NCI-H128 (cell line): Measurements from ENCODE around the gene ADGRL2.

ENCODE experiments used
- DNase-seq: peaks from one replicate; lab custom pipeline; 2025; ENCODE audit not compliant: unreplicated experiment; lab: John Stamatoyannopoulos, UW

Gene ADGRL2

GRCh38 chr1:81899214-81899821 is 98.6 kb downstream of the ADGRL2 start:
- DNase-seq, result no peak

GRCh38 chr1:81907575-81907974 is 106.8 kb downstream of the ADGRL2 start:
- DNase-seq, result no peak

GRCh38 chr1:81912383-81912782 is 111.6 kb downstream of the ADGRL2 start:
- no peak for DNase-seq

- no peak for DNase-seq
Measured at GRCh38 chr1:81915937-81916336, 115.2 kb downstream of the ADGRL2 start.

GRCh38 chr1:81920245-81920740 is 119.6 kb downstream of the ADGRL2 start:
- no peak for DNase-seq

- no peak for DNase-seq
Measured at GRCh38 chr1:81920886-81921285, 120.2 kb downstream of the ADGRL2 start.

- peak; percentile 23 for DNase-seq
Measured at GRCh38 chr1:81921344-81921743, 120.6 kb downstream of the ADGRL2 start.

- DNase-seq, result no peak
Measured at GRCh38 chr1:81921851-81922462, 121.2 kb downstream of the ADGRL2 start.

- no peak for DNase-seq
Measured at GRCh38 chr1:81922955-81923354, 122.2 kb downstream of the ADGRL2 start.

GRCh38 chr1:81929106-81929505 is 128.4 kb downstream of the ADGRL2 start:
- DNase-seq, result no peak

GRCh38 chr1:81936853-81937252 is 136.1 kb downstream of the ADGRL2 start:
- no peak for DNase-seq

- no peak for DNase-seq
Measured at GRCh38 chr1:81937791-81938450, 137.2 kb downstream of the ADGRL2 start.

- DNase-seq, result no peak
Measured at GRCh38 chr1:81948495-81948894, 147.8 kb downstream of the ADGRL2 start.

- DNase-seq, result no peak
Measured at GRCh38 chr1:81949421-81949820, 148.7 kb downstream of the ADGRL2 start.

- no peak for DNase-seq
Measured at GRCh38 chr1:81950037-81950436, 149.3 kb downstream of the ADGRL2 start.

- no peak for DNase-seq
Measured at GRCh38 chr1:81950591-81951244, 150.0 kb downstream of the ADGRL2 start.

- no peak for DNase-seq
Measured at GRCh38 chr1:81954534-81955020, 153.8 kb downstream of the ADGRL2 start.

- no peak for DNase-seq
Measured at GRCh38 chr1:81967951-81968350, 167.2 kb downstream of the ADGRL2 start.

- no peak for DNase-seq
Measured at GRCh38 chr1:81970416-81970815, 169.7 kb downstream of the ADGRL2 start.

GRCh38 chr1:81974222-81974841 is 173.6 kb downstream of the ADGRL2 start:
- DNase-seq, result no peak

GRCh38 chr1:81974883-81975555 is 174.3 kb downstream of the ADGRL2 start:
- DNase-seq, result no peak
